Airway epithelial cell (primary cell): ENCODE results near the gene CASP3. TPM values are rescaled to one million over a fixed set of nuclear protein-coding genes. Genes with fewer than 3 reads are reported as not detected.

Experiments
- total RNA-seq: library from RNA; depleted of rRNA; stranded (reverse); fragments of >200 nt; gene quantifications from 2 replicates; pipeline ENCODE4 v1.2.3, GENCODE V29; 2015

Gene CASP3
- total RNA-seq: 20.1 and 30.1 TPM in 2 replicates

DNA sequence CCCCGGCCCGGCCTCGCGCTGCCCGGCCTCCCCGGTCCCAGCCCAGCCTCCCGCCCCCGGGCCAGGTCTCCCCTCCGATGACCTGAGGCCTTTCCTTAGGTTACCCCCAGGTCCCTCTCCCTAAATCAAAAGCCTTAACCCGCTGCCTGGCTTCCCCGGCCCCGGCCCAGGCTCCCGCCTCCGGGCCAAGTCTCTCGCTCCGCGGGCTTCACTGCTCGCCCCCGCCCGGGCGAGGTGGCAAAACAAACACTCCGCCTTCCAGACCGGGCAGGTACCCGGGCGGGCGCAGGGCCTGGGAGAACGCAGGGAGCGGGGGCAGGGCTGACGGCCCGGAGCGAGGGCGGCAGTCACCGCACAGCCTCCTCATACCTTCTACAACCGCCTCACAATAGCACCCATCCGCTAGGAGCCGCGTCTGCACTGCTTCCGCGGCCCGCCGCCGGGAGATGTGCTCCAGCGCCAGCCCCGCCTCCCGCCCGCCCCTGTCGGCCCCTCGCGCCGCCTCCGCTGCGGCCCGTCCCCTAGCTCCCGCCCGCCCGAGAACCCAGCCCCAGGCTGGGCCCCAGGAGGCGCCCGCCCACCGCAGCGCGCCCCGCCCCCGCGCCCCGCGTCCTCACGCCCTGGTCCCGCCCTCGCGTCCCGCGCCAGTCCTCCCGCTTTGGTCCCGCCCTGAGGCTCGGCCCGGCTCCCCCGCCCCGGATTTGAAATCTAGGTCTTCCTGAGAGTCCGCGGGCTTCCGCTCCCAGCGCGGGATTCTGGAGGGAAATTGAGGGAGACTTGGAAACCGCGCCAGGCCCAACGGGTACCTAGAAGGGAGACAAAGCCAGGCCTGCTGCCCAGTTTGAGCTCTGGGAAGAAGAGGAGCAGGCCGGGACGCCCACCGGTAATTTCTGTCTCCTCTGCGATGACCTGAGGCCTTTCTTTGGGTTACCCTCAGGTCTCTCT is at the start of gene CASP3, which contains the start of gene PRIMPOL:
CASP3 (minus strand) TSS at position 422 of the 945 bp plus-strand sequence. CDS start 10,994 bp downstream, outside the sequence.
PRIMPOL (plus strand) TSS at position 713 of the 945 bp plus-strand sequence. CDS start 7,403 bp downstream, outside the sequence.

Other genes starting within 250 kb of the CASP3 start
- 15.3 and 21.9 TPM in 2 replicates for gene IRF2, start 174.9 kb downstream of the CASP3 start, total RNA-seq
- 10.2 and 12.8 TPM in 2 replicates for gene PRIMPOL, start 291 bp upstream of the CASP3 start, total RNA-seq
- gene CENPU, start 84.6 kb upstream of the CASP3 start, total RNA-seq: 20.7 and 20.9 TPM in 2 replicates
- gene ACSL1, start 176.5 kb upstream of the CASP3 start, total RNA-seq: 30.1 and 42.9 TPM in 2 replicates